LHCN-M2 (cell line): ENCODE results near the gene LMBR1. TPM values are rescaled to one million over a fixed set of nuclear protein-coding genes. Genes with fewer than 3 reads are reported as not detected.
A peak's percentile ranks its signal among the peaks of the same experiment; 100 is the strongest.
"Not testable (repeated sequence)": the region's sequence is repeated elsewhere in the genome, so short reads cannot be mapped to it uniquely, and the experiment has no call there.

Experiments used
- DNase-seq: peaks from one replicate; pipeline ENCODE4 v3.0.0-alpha.2; 2012; ENCODE audit warnings: low read depth
- total RNA-seq: library from RNA; depleted of rRNA; stranded (reverse); fragments of >200 nt; gene quantifications from 2 replicates; pipeline ENCODE4 v1.2.3, GENCODE V29; 2014

LMBR1 gene
- total RNA-seq, 1 experiment from 2014 or later, result 52.0 TPM

DNA sequence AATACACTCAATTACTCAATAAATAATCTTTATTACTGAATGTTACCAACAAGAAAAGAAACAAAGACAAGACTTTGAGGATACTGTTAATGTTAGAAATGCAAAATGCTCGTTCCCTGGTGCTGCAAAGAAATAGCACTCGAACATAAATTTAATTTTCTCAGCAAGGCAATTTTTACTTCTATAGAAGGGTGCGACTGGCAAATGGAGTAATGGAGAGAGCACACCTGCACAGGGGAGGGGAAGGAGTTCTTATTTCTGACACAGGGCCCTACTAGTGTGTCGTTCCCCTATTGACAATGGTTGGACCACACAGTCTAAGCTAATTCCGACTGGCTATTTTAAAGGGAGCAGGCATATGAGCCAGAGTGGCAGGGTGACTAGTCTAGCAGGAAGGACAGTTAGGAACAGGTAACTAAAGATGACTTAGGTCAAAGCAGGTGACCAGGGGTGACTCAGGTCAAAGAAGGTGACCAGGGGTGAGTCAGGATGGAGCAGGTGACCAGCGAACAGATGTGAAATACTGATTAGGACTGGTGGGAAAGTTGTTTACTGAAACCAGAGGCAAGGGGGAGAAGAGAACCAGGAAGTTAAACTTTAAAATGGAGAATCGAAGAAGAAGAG lies 133.3 kb downstream of the LMBR1 start:
- DNase-seq, result no peak

DNA sequence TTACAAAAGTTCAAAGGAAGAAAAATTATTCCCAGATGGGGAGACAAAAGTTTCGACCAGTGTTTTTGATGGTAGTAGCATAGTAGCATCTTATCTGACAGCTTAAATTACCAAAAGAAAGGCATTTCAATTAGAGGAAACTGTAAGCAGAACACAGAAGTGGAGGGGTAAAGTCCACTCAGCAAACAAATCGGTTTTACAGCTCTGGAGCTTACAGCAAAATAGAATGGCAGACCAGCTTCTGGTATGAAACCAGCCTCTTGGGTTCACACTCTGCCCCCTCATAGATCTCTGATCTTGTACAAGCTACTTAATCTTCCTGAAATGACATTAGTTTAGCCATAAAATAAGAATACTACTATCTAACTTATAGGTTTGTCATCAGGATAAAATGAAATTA lies 133.8 kb downstream of the LMBR1 start:
- DNase-seq, result no peak

GRCh38 chr7:156754201-156754600 lies 138.8 kb downstream of the LMBR1 start:
- DNase-seq, result no peak

DNA sequence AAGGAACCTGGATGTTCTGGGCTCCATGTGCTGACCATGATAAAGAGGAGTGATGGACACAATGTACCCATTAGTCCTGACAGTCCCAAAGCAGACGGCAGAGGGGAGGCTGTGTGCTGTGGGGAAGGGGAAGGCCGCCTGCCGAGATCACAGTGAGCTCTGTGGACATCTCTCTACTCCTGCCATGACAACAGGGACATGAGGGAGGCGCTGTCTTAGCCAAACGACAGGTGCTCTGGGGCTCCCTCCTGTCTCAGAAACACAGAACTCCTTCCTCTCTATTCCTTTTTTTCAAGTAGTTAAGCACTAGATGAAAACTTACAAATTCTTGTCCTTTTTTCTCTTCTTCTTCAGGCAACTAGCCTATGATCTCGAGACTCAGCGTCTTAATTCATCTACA lies 139.4 kb downstream of the LMBR1 start:
- no peak for DNase-seq

DNA sequence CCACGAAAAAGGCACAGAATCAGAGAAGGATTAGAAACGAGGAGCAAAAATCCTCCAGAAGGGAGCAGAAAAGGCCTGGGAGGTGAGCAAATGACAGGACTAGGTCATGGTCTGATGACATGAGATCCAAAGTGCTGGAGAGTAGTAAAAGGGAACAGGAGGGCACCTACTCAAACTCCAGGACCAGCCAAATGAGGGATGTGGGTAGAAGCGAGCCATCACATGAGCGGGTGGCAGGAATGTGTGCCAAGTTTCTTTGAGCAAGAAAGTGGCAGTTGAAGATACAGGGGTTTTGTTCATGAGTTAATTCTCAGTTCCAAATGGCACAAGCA lies 139.8 kb downstream of the LMBR1 start:
- peak; percentile 23 for DNase-seq

DNA sequence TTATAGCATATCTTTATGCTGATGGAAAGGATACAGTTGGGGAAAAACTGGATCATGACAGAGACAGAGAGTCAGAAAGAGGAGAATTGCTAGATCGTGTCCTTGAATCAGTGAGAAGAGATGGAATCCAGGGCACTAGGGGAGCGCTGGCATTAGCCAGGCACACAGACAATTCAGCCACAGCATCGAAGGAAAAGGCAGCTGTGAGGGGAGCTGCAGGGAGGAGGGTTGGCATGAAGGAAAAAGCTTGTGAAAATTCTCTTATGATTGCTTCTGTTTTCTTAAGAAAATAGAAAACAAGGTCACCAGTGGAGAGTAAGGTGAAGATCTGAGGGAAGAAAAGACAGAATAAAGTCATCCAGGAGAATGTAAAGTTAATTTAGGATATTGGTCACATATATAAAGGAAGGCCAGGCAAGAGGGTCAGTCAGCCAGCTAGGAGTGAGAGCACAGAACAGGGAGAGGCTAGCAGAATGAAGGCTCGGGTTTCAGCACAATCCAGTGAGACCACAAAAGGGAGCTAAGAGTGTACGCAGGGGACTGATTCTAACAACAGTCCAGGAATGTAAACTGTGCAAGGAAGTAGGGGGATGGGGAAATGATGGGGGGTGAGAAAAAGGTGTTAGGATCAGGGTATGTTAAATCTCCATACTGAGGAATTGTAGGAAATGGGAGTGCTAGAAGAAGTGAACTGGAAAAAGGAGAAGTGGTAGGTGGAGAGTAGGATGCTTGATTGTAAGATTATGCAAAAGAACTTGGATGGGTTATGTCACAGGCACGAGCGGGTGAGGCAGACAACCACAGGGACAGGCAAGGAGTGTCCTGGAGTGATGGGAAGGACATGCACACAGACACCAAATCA lies 140.4 kb downstream of the LMBR1 start:
- DNase-seq, result peak; percentile 87

DNA sequence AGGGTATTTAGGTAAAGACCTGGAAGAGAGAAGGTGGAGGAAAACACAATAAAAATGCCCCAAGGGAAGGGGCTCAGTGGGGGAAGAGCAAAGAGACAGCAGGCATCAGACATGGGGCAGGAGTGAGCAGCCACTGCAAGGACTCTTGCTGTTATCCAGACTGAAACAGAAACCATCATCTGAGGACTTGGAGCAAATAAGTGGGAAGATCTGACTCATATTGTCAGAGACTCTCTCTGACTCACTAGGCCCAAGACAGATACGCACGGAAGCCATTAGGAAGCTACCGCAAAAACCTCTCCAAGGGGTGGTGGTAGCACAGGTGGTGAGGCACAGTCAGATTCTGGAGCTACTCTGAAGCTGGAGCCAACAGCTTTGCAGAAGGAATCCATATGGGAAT lies 141.7 kb downstream of the LMBR1 start:
- DNase-seq, result peak; percentile 99

DNA sequence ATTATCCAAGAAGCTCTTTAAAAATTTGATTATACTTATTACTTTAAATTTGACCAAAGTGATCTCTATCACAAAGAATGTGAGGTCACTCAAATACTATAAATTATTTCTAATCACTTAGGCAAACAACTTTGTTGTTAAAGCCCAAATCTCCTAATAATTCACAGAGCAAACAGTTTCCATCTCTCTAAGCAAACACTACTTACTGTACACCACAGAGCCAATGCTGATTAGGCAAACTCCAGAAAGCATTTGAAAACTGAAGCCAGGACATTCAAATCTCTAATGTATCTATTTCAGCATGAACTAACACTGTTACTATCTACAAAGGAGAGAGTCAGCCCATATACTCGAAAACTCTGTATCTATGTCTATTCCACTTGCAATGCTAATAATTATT lies 145.3 kb downstream of the LMBR1 start:
- no peak for DNase-seq

- DNase-seq, result no peak
These were observed 146.1 kb downstream of the LMBR1 start for GRCh38 chr7:156746891-156747290.

- no peak for DNase-seq
These were observed 153.4 kb downstream of the LMBR1 start for GRCh38 chr7:156739596-156739995.

DNA sequence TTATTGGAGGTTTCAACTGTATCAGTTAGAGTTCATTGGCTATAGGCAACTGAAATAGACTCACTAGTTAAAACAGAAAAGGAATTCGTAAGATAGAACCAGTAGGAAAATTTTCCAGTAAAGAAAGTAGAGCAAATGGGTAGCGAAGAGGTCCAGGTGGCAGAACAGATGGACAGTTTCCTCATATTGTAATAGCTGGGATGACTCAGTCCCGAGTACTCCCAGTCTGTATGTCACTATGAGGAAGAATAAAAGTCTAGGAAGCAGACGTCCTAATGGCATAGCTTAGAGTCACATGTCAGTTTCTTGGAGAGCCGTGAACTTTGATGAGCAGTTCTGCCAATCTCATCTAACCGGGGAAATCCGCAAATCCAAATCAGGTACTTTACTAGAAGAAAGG lies 157.1 kb downstream of the LMBR1 start:
- DNase-seq, result peak; percentile 72

DNA sequence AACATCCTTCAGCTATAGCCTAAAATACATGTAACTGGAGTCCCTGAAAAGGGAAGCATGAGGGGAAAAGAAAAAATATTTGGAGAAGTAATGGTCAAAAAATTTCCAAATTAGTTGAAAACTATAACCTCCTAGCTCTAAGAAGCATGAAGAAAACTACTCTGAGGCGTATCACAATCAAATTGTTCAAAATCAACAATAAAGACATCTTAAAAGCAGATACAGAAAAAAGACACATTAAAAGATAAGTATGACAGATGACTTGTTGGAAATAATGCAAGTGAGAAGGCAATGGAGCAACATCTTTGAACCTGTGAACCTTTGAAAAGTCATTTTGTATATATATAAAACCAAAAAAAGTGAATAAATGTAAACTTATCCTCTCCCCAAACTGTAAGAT lies 159.3 kb downstream of the LMBR1 start:
- no peak for DNase-seq

GRCh38 chr7:156732091-156732625 lies 160.8 kb downstream of the LMBR1 start:
- DNase-seq, result no peak

DNA sequence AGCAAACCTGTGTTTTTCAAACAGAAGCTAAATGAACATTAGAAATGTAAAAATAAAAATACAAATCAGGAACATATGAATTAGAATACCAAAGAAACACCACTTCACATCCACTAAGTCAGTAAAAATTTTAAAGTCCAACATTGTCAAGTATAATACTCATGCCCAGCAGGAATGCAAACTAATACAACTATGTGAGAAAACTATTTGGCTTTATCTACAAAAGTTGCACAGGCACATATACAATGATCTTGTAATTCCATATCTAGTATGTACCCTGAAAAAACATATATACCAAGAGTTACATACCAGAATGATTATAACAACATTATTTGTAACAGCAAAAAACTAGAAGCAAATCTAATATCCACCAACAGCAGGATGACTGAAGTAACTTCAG lies 161.3 kb downstream of the LMBR1 start:
- DNase-seq, result no peak

- DNase-seq, result peak; percentile 14
These were observed 167.0 kb downstream of the LMBR1 start for GRCh38 chr7:156725936-156726335.

GRCh38 chr7:156725073-156725472 lies 167.9 kb downstream of the LMBR1 start:
- peak; percentile 20 for DNase-seq

- peak; percentile 93 for DNase-seq
These were observed 170.7 kb downstream of the LMBR1 start for GRCh38 chr7:156722043-156722826.

DNA sequence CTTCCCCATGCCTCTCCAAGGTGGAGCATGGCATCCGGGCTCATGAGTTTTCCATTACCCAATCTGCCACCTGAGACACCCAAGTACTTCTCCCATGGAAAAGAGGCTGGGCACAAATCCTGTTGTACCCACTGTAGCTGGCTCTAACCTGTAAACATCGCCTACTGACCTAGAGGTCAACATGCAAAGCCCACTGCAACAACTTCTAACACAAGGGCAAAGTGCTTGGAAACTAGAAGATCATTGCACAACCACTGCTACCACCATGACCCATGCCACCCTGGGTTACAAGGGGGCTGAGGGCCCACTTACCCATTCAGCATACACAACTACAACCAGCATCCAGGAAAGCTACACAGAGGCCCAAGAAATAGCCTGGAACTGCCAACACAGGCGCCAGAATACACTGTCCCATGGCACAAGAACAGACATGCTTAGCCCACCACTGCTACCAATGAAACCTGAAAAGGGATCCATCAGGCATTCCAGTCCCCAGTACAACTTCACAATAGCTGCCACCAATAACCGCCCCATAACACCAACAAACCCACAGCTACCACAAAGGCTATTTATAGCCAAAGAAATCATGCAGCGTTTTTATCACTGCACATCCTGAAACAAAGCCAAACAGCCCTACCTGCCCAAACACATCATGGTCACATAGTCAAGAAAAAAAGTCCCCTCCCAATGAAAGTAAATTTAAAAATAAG lies 189.1 kb downstream of the LMBR1 start:
- no peak for DNase-seq

- DNase-seq, result no peak
These were observed 189.8 kb downstream of the LMBR1 start for GRCh38 chr7:156703209-156703608.

DNA sequence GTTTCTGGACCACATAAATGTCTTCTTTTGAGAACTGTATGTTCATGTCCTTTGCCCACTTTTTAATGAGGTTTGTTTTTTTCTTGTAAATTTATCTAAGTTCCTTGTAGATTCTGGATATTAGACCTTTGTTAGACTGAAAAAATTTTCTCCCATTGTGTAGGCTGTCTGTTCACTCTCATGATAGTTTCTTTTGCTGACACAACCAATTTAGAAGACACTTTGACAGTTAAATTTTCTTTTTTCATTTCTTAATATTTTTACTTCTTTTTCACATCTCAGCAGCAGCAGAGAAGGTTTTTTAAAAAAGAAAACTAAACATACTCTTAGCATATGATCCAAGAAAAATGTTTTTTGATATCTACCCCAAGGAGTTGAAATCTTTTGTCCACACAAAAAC lies 190.6 kb downstream of the LMBR1 start:
- no peak for DNase-seq

GRCh38 chr7:156701787-156702186 lies 191.2 kb downstream of the LMBR1 start:
- DNase-seq, result not testable (repeated sequence)

- DNase-seq, result not testable (repeated sequence)
These were observed 194.5 kb downstream of the LMBR1 start for GRCh38 chr7:156698512-156698911.
